OCI-LY3 (cell line): ENCODE measurements around the gene FOXS1.

Experiments used
- EZH2phosphoT487 ChIP-seq: fragments of 200-600 bp; shearing (Covaris generic); IDR thresholded peaks from 2 replicates; pipeline ENCODE4 v1.6.1; 2018; ENCODE audit warnings: antibody characterized with exemption, mixed run types, low read depth
- TF ChIP-seq, protein P1 (sequence below): fragments of 200-600, 300-600 bp; sonication (generic); IDR thresholded peaks from 2 replicates; pipeline ENCODE4 v1.5.1; 2014; ENCODE audit warnings: antibody characterized with exemption, low read length, low read depth

DNA sequence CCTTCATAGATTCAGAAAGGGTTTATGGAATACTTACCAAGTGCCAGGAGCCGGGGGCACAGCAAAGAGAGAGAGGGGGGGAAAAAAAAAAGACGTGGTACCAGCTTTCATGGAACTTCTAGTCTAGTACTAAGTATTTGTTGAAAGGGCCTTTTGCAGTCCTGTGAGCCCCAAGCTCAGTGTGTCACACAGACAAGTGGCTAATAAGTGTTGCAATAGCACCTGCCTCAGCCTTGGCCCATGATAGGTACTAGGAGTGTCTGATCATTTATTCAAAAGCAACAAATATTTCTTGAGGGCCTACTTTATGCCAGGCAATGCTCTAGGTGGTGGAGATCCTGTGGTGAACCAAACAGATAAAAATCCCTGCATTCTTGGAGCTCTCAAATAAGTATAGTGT lies 18.3 kb downstream of the FOXS1 start:
- TF ChIP-seq, protein P1, sequence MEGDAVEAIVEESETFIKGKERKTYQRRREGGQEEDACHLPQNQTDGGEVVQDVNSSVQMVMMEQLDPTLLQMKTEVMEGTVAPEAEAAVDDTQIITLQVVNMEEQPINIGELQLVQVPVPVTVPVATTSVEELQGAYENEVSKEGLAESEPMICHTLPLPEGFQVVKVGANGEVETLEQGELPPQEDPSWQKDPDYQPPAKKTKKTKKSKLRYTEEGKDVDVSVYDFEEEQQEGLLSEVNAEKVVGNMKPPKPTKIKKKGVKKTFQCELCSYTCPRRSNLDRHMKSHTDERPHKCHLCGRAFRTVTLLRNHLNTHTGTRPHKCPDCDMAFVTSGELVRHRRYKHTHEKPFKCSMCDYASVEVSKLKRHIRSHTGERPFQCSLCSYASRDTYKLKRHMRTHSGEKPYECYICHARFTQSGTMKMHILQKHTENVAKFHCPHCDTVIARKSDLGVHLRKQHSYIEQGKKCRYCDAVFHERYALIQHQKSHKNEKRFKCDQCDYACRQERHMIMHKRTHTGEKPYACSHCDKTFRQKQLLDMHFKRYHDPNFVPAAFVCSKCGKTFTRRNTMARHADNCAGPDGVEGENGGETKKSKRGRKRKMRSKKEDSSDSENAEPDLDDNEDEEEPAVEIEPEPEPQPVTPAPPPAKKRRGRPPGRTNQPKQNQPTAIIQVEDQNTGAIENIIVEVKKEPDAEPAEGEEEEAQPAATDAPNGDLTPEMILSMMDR: no peak
- TF ChIP-seq EZH2phosphoT487: no peak
